OCI-LY7 (cell line): ENCODE results near the gene ZBTB37. TPM values are rescaled to one million over a fixed set of nuclear protein-coding genes. Genes with fewer than 3 reads are reported as not detected.

Experiments
- BruUV-seq: library from RNA; stranded (reverse); fragments of 400-500 nt; replicated peaks from 2 replicates; lab custom pipeline; 2021; lab: Mats Ljungman, UMichigan
- CTCF ChIA-PET: fragments of 300-600 bp; sonication (Branson Sonifier 250); formaldehyde crosslinking; loops from one replicate; lab custom pipeline; 2022; ENCODE audit warnings: antibody characterized with exemption; ENCODE audit not compliant: unreplicated experiment; lab: Charles Lee
- POLR2A ChIA-PET: fragments of 300-600 bp; sonication (Branson Sonifier 250); formaldehyde crosslinking; loops from one replicate; lab custom pipeline; 2022; ENCODE audit warnings: antibody characterized with exemption; lab: Charles Lee
- DNase-seq: peaks from one replicate; pipeline ENCODE4 v3.0.0-alpha.2; 2015; ENCODE audit warnings: low spot score
- H2AFZ ChIP-seq: fragments of 200-600 bp; sonication (generic), shearing (Covaris generic); 2 replicates; pipeline ENCODE4 v1.6.1; 2014; ENCODE audit warnings: mild to moderate bottlenecking, antibody characterized with exemption, low read length, moderate library complexity
- H3K27ac ChIP-seq: fragments of 200-600 bp; sonication (generic); 2 replicates; pipeline ENCODE4 v1.5.1; 2014; ENCODE audit warnings: mixed run types, low read depth, mild to moderate bottlenecking, moderate library complexity, low read length, inconsistent platforms; ENCODE audit not compliant: poor library complexity, severe bottlenecking
- H3K36me3 ChIP-seq: fragments of 200-600 bp; sonication (generic); 2 replicates; pipeline ENCODE4 v1.6.1; 2014; ENCODE audit warnings: mild to moderate bottlenecking, antibody characterized with exemption, low read length, moderate library complexity, mixed read lengths; ENCODE audit not compliant: insufficient read depth
- H3K4me1 ChIP-seq: fragments of 200-600 bp; sonication (generic); 2 replicates; pipeline ENCODE4 v1.5.1; 2014; ENCODE audit warnings: mild to moderate bottlenecking, low read length; ENCODE audit not compliant: insufficient read depth, poor library complexity, severe bottlenecking
- H3K4me2 ChIP-seq: fragments of 200-600 bp; sonication (generic); 2 replicates; pipeline ENCODE4 v1.6.1; 2014; ENCODE audit warnings: mild to moderate bottlenecking, low read length
- H3K4me3 ChIP-seq: fragments of 200-600 bp; sonication (generic); 2 replicates; pipeline ENCODE4 v1.5.1; 2014; ENCODE audit warnings: mild to moderate bottlenecking, low read depth, low read length; ENCODE audit not compliant: poor library complexity, severe bottlenecking
- H3K79me2 ChIP-seq: fragments of 200-600 bp; sonication (generic); 2 replicates; pipeline ENCODE4 v1.6.1; 2016; ENCODE audit warnings: low read depth, mild to moderate bottlenecking, low read length, moderate library complexity, mixed read lengths; ENCODE audit not compliant: insufficient read depth
- H3K9me2 ChIP-seq: fragments of 200-600 bp; sonication (generic); 2 replicates; pipeline ENCODE4 v1.6.1; 2016; ENCODE audit warnings: mild to moderate bottlenecking, low read length, mixed read lengths; ENCODE audit not compliant: insufficient read depth
- H3K9me3 ChIP-seq: fragments of 200-600 bp; sonication (generic); 2 replicates; pipeline ENCODE4 v1.6.1; 2014; ENCODE audit warnings: mild to moderate bottlenecking, mixed run types, low read length, mixed read lengths
- H4K20me1 ChIP-seq: fragments of 200-600 bp; sonication (generic); 2 replicates; pipeline ENCODE4 v1.6.1; 2014; ENCODE audit warnings: mild to moderate bottlenecking, antibody characterized with exemption, low read length, moderate library complexity, mixed read lengths; ENCODE audit not compliant: insufficient read depth
- CTCF ChIP-seq: fragments of 200-600 bp; sonication (generic); conservative IDR thresholded peaks from 2 replicates; pipeline ENCODE4 v1.5.1; 2014; ENCODE audit warnings: mild to moderate bottlenecking, antibody characterized with exemption, low read length, moderate library complexity, mixed read lengths
- EZH2phosphoT487 ChIP-seq: fragments of 200-600 bp; sonication (generic); IDR thresholded peaks from 2 replicates; pipeline ENCODE4 v1.6.1; 2018; ENCODE audit warnings: low read depth, borderline replicate concordance, mild to moderate bottlenecking, mixed run types, antibody characterized with exemption, low read length, moderate library complexity, mixed read lengths
- intact Hi-C: fragments of 100-400 bp; cut with micrococcal nuclease; formaldehyde crosslinking; loops from one replicate; pipeline ENCODE4 v1.10.0; 2022; ENCODE audit not compliant: unreplicated experiment
- total RNA-seq, 2 experiments: library from RNA; depleted of rRNA in 1 of 2; stranded (reverse); fragments of >200 nt in 1 of 2; shearing (Covaris generic) in 1 of 2; gene quantifications; 2 replicates each; pipeline ENCODE4 v1.2.3, GENCODE V29; 2014 to 2022

The ZBTB37 gene
- total RNA-seq, 2 experiments from 2014 or later: 10.9 to 23.7 TPM

GRCh38 chr1:173824315-173825081 lies 43.7 kb upstream of the ZBTB37 start, which contains the start of the genes CENPL and DARS2:
CENPL (minus strand) TSS chr1:173824883; CDS start chr1:173811299, 13,584 bp downstream.
DARS2 (plus strand) TSS chr1:173824673; CDS start chr1:173825230, 557 bp downstream.
- Histone ChIP-seq H4K20me1 (peaks cover 8% of the 10 kb centered on the region; the same call in 1 of the 2 replicates), H3K4me1 (peaks cover 56% of the 10 kb centered on the region), H3K9me3 (no peaks in the 10 kb centered on the region), H3K79me2 (peaks cover 83% of the 10 kb centered on the region), H3K4me3 (peak within 1 kb of the TSS; percentile 97), H3K4me2 (peak within 1 kb of the TSS; percentile 87), H3K9me2 (no peaks in the 10 kb centered on the region), H3K27ac (peak within 1 kb of the TSS; percentile 93), H2AFZ (peak within 1 kb of the TSS; percentile 74), H3K36me3 (peaks cover 53% of the 10 kb centered on the region)
- POLR2A ChIA-PET: interaction anchor here (0.6 to 2.1 kb wide), 13 partner anchors 9 to 408 kb away, joined by 3 to 11 read pairs (median 4); partner anchors contain the start of genes GAS5 and ZBTB37
- intact Hi-C loops: loop anchor here (1.0 to 10.0 kb wide), 7 partner anchors 44 to 1080 kb away; partner anchors contain the start of genes KLHL20 and ZBTB37
- DNase-seq: peak; percentile 98
- CTCF ChIA-PET: interaction anchor here (0.5 kb wide), 1 partner anchor 77 kb away, joined by 3 read pairs; no protein-coding TSS in a partner anchor
- no peak for TF ChIP-seq CTCF
- no peak for TF ChIP-seq EZH2phosphoT487
- TSS peak; percentile 93 for BruUV-seq

- H3K9me3 ChIP-seq: no peaks in the 10 kb centered on the region
- DNase-seq: no peak
- H3K4me3 ChIP-seq: peak overlapping the region; percentile 97
- H3K9me2 ChIP-seq: no peaks in the 10 kb centered on the region
- intact Hi-C loops: loop anchor here (5.0 to 10.0 kb wide), 3 partner anchors 135 to 1083 kb away; no protein-coding TSS in a partner anchor
- H2AFZ ChIP-seq: no peak overlapping the region
- no peaks in the 10 kb centered on the region for H4K20me1 ChIP-seq
- POLR2A ChIA-PET: interaction anchor here (0.7 to 2.1 kb wide), 5 partner anchors 10 to 1241 kb away, joined by 3 to 5 read pairs (median 4); partner anchors contain the start of genes GAS5 and ZBTB37
- BruUV-seq: no TSS peak
- CTCF ChIA-PET: no interaction called here
- peaks cover 35% of the 10 kb centered on the region for H3K4me1 ChIP-seq
- TF ChIP-seq EZH2phosphoT487: no peak
- no peak for TF ChIP-seq CTCF
- H3K4me2 ChIP-seq: peak overlapping the region; percentile 63
- peaks cover 49% of the 10 kb centered on the region for H3K36me3 ChIP-seq
- H3K27ac ChIP-seq: no peak overlapping the region
- peaks cover 57% of the 10 kb centered on the region for H3K79me2 ChIP-seq
Observed at GRCh38 chr1:173827611-173828010, 40.6 kb upstream of the ZBTB37 start.
